Trophoblast cell (in vitro differentiated cells and primary cell): ENCODE measurements around the gene TMEM179.

Experiments
- DNase-seq, 2 donors: peaks; one replicate each; pipeline ENCODE4 v3.0.0-alpha.2; 2016
- H2AFZ ChIP-seq: 2 replicates; pipeline ENCODE4 v1.6.1; 2013; ENCODE audit warnings: low read length, moderate library complexity, mild to moderate bottlenecking; ENCODE audit not compliant: insufficient read depth, poor library complexity
- H2AK5ac ChIP-seq: 2 replicates; pipeline ENCODE4 v1.6.1; 2013; ENCODE audit warnings: mild to moderate bottlenecking, low read length
- H2BK120ac ChIP-seq: 2 replicates; pipeline ENCODE4 v1.6.1; 2013; ENCODE audit warnings: low read length, mild to moderate bottlenecking, moderate library complexity; ENCODE audit not compliant: insufficient read depth, poor library complexity
- H2BK12ac ChIP-seq: 2 replicates; pipeline ENCODE4 v1.6.1; 2013; ENCODE audit warnings: mild to moderate bottlenecking, low read length, moderate library complexity
- H2BK5ac ChIP-seq: 2 replicates; pipeline ENCODE4 v1.6.1; 2013; ENCODE audit warnings: low read length, low read depth, moderate library complexity, mild to moderate bottlenecking; ENCODE audit not compliant: poor library complexity
- H3K14ac ChIP-seq: 2 replicates; pipeline ENCODE4 v1.6.1; 2013; ENCODE audit warnings: mild to moderate bottlenecking, low read length
- H3K18ac ChIP-seq: 2 replicates; pipeline ENCODE4 v1.6.1; 2013; ENCODE audit warnings: mild to moderate bottlenecking, low read length
- H3K23ac ChIP-seq: 2 replicates; pipeline ENCODE4 v1.6.1; 2013; ENCODE audit warnings: low read length
- H3K27ac ChIP-seq: 2 replicates; pipeline ENCODE4 v1.5.1; 2013; ENCODE audit warnings: low read depth, mild to moderate bottlenecking, inconsistent platforms, low read length, moderate library complexity
- H3K27me3 ChIP-seq: 2 replicates; pipeline ENCODE4 v1.6.1; 2013; ENCODE audit warnings: inconsistent platforms, mild to moderate bottlenecking, low read length, moderate library complexity; ENCODE audit not compliant: insufficient read depth
- H3K36me3 ChIP-seq, 2 experiments: 1 replicate in 1 of 2; 2 replicates in 1 of 2; pipeline ENCODE4 v1.6.1; 2013; ENCODE audit warnings: low read length in 2 of 2, mild to moderate bottlenecking in 2 of 2, moderate library complexity in 1 of 2; ENCODE audit not compliant: insufficient read depth in 2 of 2, control insufficient read depth in 1 of 2
- H3K4ac ChIP-seq: 2 replicates; pipeline ENCODE4 v1.6.1; 2013; ENCODE audit warnings: low read depth, mild to moderate bottlenecking, low read length, moderate library complexity
- H3K4me1 ChIP-seq, 2 experiments: 1 replicate in 1 of 2; 2 replicates in 1 of 2; pipeline ENCODE4 v1.6.1; 2013; ENCODE audit warnings: low read length in 2 of 2, mild to moderate bottlenecking in 2 of 2, moderate library complexity in 1 of 2; ENCODE audit not compliant: insufficient read depth in 2 of 2, control insufficient read depth in 1 of 2
- H3K4me2 ChIP-seq: 2 replicates; pipeline ENCODE4 v1.6.1; 2013; ENCODE audit warnings: inconsistent platforms, mild to moderate bottlenecking, low read length, moderate library complexity
- H3K4me3 ChIP-seq: 2 replicates; pipeline ENCODE4 v1.5.1; 2013; ENCODE audit warnings: mild to moderate bottlenecking, low read depth, low read length, inconsistent platforms
- H3K79me1 ChIP-seq: one replicate; pipeline ENCODE4 v1.6.1; 2013; ENCODE audit warnings: low read length
- H3K79me2 ChIP-seq: 2 replicates; pipeline ENCODE4 v1.6.1; 2013; ENCODE audit warnings: low read length, mild to moderate bottlenecking; ENCODE audit not compliant: control insufficient read depth, insufficient read depth, poor library complexity
- H3K9ac ChIP-seq: 2 replicates; pipeline ENCODE4 v1.6.1; 2013; ENCODE audit warnings: mild to moderate bottlenecking, low read length
- H3K9me3 ChIP-seq: 2 replicates; pipeline ENCODE4 v1.6.1; 2013; ENCODE audit warnings: low read depth, mild to moderate bottlenecking, control low read depth, inconsistent platforms, low read length; ENCODE audit not compliant: insufficient read depth
- H4K12ac ChIP-seq: 2 replicates; pipeline ENCODE4 v1.6.1; 2013; ENCODE audit warnings: low read depth, mild to moderate bottlenecking, low read length, moderate library complexity
- H4K8ac ChIP-seq: 2 replicates; pipeline ENCODE4 v1.6.1; 2013; ENCODE audit warnings: low read depth, mild to moderate bottlenecking, low read length, moderate library complexity
- H4K91ac ChIP-seq: one replicate; pipeline ENCODE4 v1.6.1; 2013; ENCODE audit warnings: low read depth, mild to moderate bottlenecking, low read length, moderate library complexity
- WGBS: extraction: QIAGEN DNeasy Blood & Tissue Kit; methylation state at CpG from one replicate; pipeline ENCODE4 v1.1.7; 2013; ENCODE audit warnings: missing lambda C conversion rate; ENCODE audit not compliant: insufficient read length, insufficient coverage; ENCODE audit errors: extremely low coverage; 5-methylcytosine and 5-hydroxymethylcytosine counted together

The TMEM179 gene

DNA sequence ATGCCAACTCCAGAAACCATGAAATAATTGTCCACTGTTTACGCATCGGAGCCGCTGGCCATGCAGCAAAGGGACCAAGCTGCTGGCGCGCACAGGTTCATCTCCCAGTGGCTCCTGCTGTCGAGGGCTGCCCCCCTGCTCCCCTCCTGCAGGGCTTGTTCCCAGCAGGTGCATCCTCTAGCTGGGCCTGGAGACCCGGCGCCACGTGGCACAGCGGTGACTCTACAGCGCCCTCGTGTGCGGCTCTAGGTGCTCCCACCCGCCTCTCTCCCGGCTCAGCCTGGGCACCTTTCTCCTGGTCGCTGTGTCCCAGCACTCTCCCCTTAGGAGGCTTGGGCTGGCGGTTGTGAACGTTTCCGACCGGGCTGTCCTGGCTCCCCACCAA lies 47.3 kb upstream of the TMEM179 start:
- no peak overlapping the region for H2BK5ac ChIP-seq
- no peak overlapping the region for H2AFZ ChIP-seq
- peaks cover 4% of the 10 kb centered on the region for H3K79me1 ChIP-seq
- DNase-seq = no peak
- H3K4me3 ChIP-seq = no peak overlapping the region
- H2AK5ac ChIP-seq = no peak overlapping the region
- no peak overlapping the region for H4K8ac ChIP-seq
- H3K18ac ChIP-seq = no peak overlapping the region
- no peak overlapping the region for H3K14ac ChIP-seq
- no peak overlapping the region for H3K27ac ChIP-seq
- H3K9ac ChIP-seq = no peak overlapping the region
- H2BK120ac ChIP-seq = no peak overlapping the region
- no peaks in the 10 kb centered on the region for H3K36me3 ChIP-seq
- H3K9me3 ChIP-seq = peaks cover 21% of the 10 kb centered on the region
- H4K91ac ChIP-seq = no peak overlapping the region
- no peak overlapping the region for H2BK12ac ChIP-seq
- no peaks in the 10 kb centered on the region for H3K4me1 ChIP-seq
- no peak overlapping the region for H3K4ac ChIP-seq
- no CpG with 5 or more reads among the region's 20 CpGs for WGBS
- no peak overlapping the region for H3K23ac ChIP-seq
- no peak overlapping the region for H4K12ac ChIP-seq
- peaks cover 1% of the 10 kb centered on the region for H3K79me2 ChIP-seq
- H3K4me2 ChIP-seq = no peak overlapping the region
- H3K27me3 ChIP-seq = no peaks in the 10 kb centered on the region

- no peak overlapping the region for H3K14ac ChIP-seq
- peak overlapping the region; percentile 1 for H2BK12ac ChIP-seq
- peaks cover 4% of the 10 kb centered on the region for H3K79me1 ChIP-seq
- no CpG with 5 or more reads among the region's 24 CpGs for WGBS
- no peak overlapping the region for H3K18ac ChIP-seq
- no peak overlapping the region for H2BK120ac ChIP-seq
- no peak overlapping the region for H2BK5ac ChIP-seq
- no peak overlapping the region for H4K12ac ChIP-seq
- no peaks in the 10 kb centered on the region for H3K4me1 ChIP-seq
- no peak overlapping the region for H4K8ac ChIP-seq
- no peaks in the 10 kb centered on the region for H3K36me3 ChIP-seq
- H2AFZ ChIP-seq = no peak overlapping the region
- no peak overlapping the region for H3K23ac ChIP-seq
- no peak overlapping the region for H3K9ac ChIP-seq
- H3K27ac ChIP-seq = no peak overlapping the region
- no peaks in the 10 kb centered on the region for H3K27me3 ChIP-seq
- peaks cover 21% of the 10 kb centered on the region for H3K9me3 ChIP-seq
- no peak overlapping the region for H3K4me2 ChIP-seq
- peaks cover 1% of the 10 kb centered on the region for H3K79me2 ChIP-seq
- H2AK5ac ChIP-seq = peak overlapping the region; percentile 45
- H3K4ac ChIP-seq = no peak overlapping the region
- no peak overlapping the region for H4K91ac ChIP-seq
- DNase-seq = no peak
- H3K4me3 ChIP-seq = no peak overlapping the region
Measured at GRCh38 chr14:104650981-104651875, 46.7 kb upstream of the TMEM179 start.

DNA sequence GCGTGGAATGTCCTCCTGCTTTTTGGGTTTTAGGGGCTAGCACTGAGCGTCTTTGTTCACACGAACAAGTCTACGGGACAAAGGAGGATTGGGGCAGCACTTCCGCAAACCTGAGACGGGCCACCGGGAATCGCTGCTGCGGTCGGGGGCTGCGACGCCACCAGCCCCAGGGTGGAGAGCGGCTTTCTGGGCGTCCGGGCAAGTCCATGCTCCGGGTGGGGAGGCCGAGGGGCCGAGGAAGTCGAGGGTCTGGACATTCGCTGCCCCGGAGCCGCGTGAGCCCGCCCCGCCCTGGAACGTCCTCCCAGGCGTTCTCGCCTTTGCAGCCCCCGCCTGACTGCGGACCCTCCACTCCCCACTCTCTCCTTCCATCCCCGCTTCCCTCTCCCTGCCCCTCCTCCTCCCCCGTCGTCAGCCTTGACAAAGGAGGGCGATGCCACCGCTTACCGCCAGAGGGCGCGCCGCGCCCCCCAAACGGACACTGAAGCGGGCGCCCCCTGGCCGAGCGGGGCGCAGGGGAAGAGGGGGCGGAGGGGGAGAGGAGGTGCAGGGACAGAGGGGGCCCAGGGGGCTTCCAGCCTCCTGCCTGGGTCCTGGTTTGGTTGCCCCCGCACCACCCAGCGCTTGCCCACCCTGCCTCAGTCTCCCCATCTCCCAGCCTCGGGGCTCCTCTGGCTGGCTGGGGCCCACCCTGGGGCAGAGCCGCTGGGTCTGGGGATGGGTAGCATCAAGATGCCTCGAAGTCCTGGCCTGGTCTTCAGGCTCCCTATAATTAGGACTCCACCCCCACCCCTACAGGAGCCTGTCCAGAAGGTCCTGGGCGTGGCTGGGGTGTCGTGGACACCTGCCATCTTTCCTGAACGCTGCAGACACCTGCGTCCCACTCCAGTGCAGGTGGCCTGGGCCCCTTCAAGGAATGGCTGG lies 45.7 kb upstream of the TMEM179 start:
- Histone ChIP-seq H3K9me3 (peaks cover 17% of the 10 kb centered on the region), H2AK5ac (peak overlapping the region; percentile 25), H4K91ac (peak overlapping the region; percentile 45), H2AFZ (peak overlapping the region; percentile 2), H3K4me3 (peak overlapping the region; percentile 73), H3K9ac (peak overlapping the region; percentile 67), H3K4ac (peak overlapping the region; percentile 3), H3K14ac (peak overlapping the region; percentile 38), H3K27me3 (no peaks in the 10 kb centered on the region), H3K27ac (no peak overlapping the region), H3K23ac (no peak overlapping the region), H2BK5ac (no peak overlapping the region), H3K36me3 (no peaks in the 10 kb centered on the region), H3K4me1 (no peaks in the 10 kb centered on the region), H4K8ac (peak overlapping the region; percentile 39), H3K18ac (peak overlapping the region; percentile 4), H3K79me1 (peaks cover 4% of the 10 kb centered on the region), H2BK120ac (peak overlapping the region; percentile 5), H4K12ac (no peak overlapping the region), H2BK12ac (peak overlapping the region; percentile 21), H3K4me2 (peak overlapping the region; percentile 76), H3K79me2 (peaks cover 1% of the 10 kb centered on the region)
- no CpG with 5 or more reads among the region's 56 CpGs for WGBS
- peak in 1 of 2 donors; percentile 51 for DNase-seq

DNA sequence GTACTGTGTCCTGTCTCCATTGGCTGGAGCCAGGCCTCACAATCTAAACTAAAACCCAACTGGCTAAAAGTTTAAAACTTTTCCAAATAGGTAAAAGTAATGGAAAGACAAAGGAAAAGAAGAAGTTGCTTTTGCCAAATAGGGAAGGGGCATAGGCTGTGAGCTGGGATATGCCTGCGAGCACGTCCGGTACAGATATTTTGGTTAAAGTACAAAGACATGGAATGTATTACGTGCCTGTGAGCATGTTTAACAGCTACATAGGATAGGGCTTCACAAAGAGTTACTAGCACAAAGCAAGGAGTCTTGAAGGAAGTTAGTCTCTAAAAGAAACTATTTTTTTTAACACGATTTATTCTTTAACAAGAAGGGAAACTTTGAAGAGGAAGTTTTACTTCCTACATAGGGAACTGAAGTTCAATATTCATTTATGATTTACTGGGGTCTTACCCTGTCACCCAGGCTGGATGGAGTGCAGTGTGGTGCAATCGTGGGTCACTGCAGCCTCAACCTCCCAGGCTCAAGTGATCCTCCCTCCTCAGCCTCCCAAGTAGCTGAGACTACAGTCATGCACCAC lies 43.0 kb upstream of the TMEM179 start:
- peak in 1 of 2 donors; percentile 42 for DNase-seq
- Histone ChIP-seq H3K36me3 (no peaks in the 10 kb centered on the region), H3K9ac (no peak overlapping the region), H3K79me2 (peaks cover 1% of the 10 kb centered on the region), H2BK120ac (no peak overlapping the region), H3K14ac (no peak overlapping the region), H3K9me3 (peaks cover 9% of the 10 kb centered on the region), H4K12ac (no peak overlapping the region), H3K27ac (no peak overlapping the region), H2AK5ac (no peak overlapping the region), H3K4me3 (no peak overlapping the region), H3K4me2 (no peak overlapping the region), H2BK12ac (no peak overlapping the region), H2AFZ (no peak overlapping the region), H3K18ac (no peak overlapping the region), H2BK5ac (no peak overlapping the region), H3K79me1 (peaks cover 4% of the 10 kb centered on the region), H4K8ac (no peak overlapping the region), H3K23ac (no peak overlapping the region), H4K91ac (no peak overlapping the region), H3K4me1 (no peaks in the 10 kb centered on the region), H3K4ac (no peak overlapping the region), H3K27me3 (no peaks in the 10 kb centered on the region)
- WGBS = no CpG with 5 or more reads among the region's 6 CpGs
